ENCODE data around the gene GABRB3.
"Not testable (repeated sequence)": the region's sequence is repeated elsewhere in the genome, so short reads cannot be mapped to it uniquely, and the experiment has no call there.

Gene GABRB3

GRCh38 chr15:26736502-26737248, 36.2 kb downstream of the GABRB3 start:
- DNase-seq (ENCODE audit: low spot score): no peak

- no peak for DNase-seq (ENCODE audit: low spot score)
Observed at GRCh38 chr15:26731965-26732364, 40.9 kb downstream of the GABRB3 start.

GRCh38 chr15:26729581-26729980, 43.3 kb downstream of the GABRB3 start:
- no peak for DNase-seq (ENCODE audit: low spot score)

- no peak for DNase-seq (ENCODE audit: low spot score)
Observed at GRCh38 chr15:26729030-26729429, 43.8 kb downstream of the GABRB3 start.

- DNase-seq (ENCODE audit: low spot score): no peak
Observed at GRCh38 chr15:26724381-26725150, 48.3 kb downstream of the GABRB3 start.

- no peak for DNase-seq (ENCODE audit: low spot score)
Observed at GRCh38 chr15:26722621-26723160, 50.2 kb downstream of the GABRB3 start.

- no peak for DNase-seq (ENCODE audit: low spot score)
Observed at GRCh38 chr15:26721232-26721967, 51.5 kb downstream of the GABRB3 start.

- DNase-seq (ENCODE audit: low spot score): no peak
Observed at GRCh38 chr15:26720546-26720945, 52.3 kb downstream of the GABRB3 start.

- not testable (repeated sequence) for DNase-seq (ENCODE audit: low spot score)
Observed at GRCh38 chr15:26719866-26720265, 53.0 kb downstream of the GABRB3 start.

- DNase-seq (ENCODE audit: low spot score): no peak
Observed at GRCh38 chr15:26716069-26716468, 56.8 kb downstream of the GABRB3 start.

GRCh38 chr15:26713498-26713897, 59.4 kb downstream of the GABRB3 start:
- no peak for DNase-seq (ENCODE audit: low spot score)

GRCh38 chr15:26712335-26712734, 60.5 kb downstream of the GABRB3 start:
- no peak for DNase-seq (ENCODE audit: low spot score)

GRCh38 chr15:26711445-26711844, 61.4 kb downstream of the GABRB3 start:
- DNase-seq (ENCODE audit: low spot score): no peak

- DNase-seq (ENCODE audit: low spot score): no peak
Observed at GRCh38 chr15:26702381-26702780, 70.5 kb downstream of the GABRB3 start.

GRCh38 chr15:26698555-26698954, 74.3 kb downstream of the GABRB3 start:
- DNase-seq (ENCODE audit: low spot score): no peak

GRCh38 chr15:26697913-26698312, 75.0 kb downstream of the GABRB3 start:
- no peak for DNase-seq (ENCODE audit: low spot score)

GRCh38 chr15:26691249-26691648, 81.6 kb downstream of the GABRB3 start:
- DNase-seq (ENCODE audit: low spot score): no peak

- DNase-seq (ENCODE audit: low spot score): no peak
Observed at GRCh38 chr15:26690778-26691177, 82.1 kb downstream of the GABRB3 start.

GRCh38 chr15:26689462-26689861, 83.4 kb downstream of the GABRB3 start:
- DNase-seq (ENCODE audit: low spot score): no peak

GRCh38 chr15:26686547-26687187, 86.2 kb downstream of the GABRB3 start:
- DNase-seq (ENCODE audit: low spot score): no peak

GRCh38 chr15:26682598-26683164, 90.2 kb downstream of the GABRB3 start:
- DNase-seq (ENCODE audit: low spot score): no peak

GRCh38 chr15:26679927-26680326, 92.9 kb downstream of the GABRB3 start:
- no peak for DNase-seq (ENCODE audit: low spot score)
